Fibroblast of the aortic adventitia (primary cell): ENCODE results near the gene CALCOCO2. TPM values are rescaled to one million over a fixed set of nuclear protein-coding genes. Genes with fewer than 3 reads are reported as not detected.
"Not testable (repeated sequence)": the region's sequence is repeated elsewhere in the genome, so short reads cannot be mapped to it uniquely, and the experiment has no call there.

Source experiments
- DNase-seq: peaks from one replicate; pipeline ENCODE4 v3.0.0-alpha.2; 2010; ENCODE audit warnings: low read depth
- H3K4me3 ChIP-seq: 2 replicates; pipeline ENCODE4 v1.5.1; 2011; ENCODE audit warnings: low read depth, mild to moderate bottlenecking, control low read depth, low read length, moderate library complexity
- total RNA-seq: library from RNA; depleted of rRNA; stranded (reverse); fragments of >200 nt; gene quantifications from 2 replicates; pipeline ENCODE4 v1.2.3, GENCODE V29; 2012; ENCODE audit warnings: low replicate concordance
- TF ChIP-seq, protein P1 (sequence below): IDR thresholded peaks from 2 replicates; pipeline ENCODE4 v1.5.1; 2011; ENCODE audit warnings: mild to moderate bottlenecking, low read length, control low read depth, inconsistent platforms; ENCODE audit not compliant: insufficient read depth

Gene CALCOCO2
- total RNA-seq, 1 donor = 73.8 TPM

DNA sequence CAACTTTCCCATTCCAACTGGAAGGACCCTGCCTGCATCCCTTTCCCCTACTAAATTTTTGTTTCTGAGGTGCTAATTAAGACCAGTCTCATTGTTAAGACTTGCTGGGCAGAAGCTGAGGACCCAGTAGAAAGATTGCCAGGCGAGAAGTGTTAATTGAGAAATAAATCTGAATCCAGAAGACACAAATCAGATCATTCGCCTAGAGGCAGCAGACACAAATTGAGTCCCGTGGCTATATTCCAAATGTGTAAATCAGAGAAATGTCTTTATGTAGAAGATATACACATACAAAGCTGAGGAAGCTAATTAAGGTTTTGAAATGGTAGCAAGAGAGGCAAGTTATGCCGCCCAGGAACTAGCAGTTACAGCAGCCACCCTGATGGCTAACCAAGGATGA lies 29.6 kb downstream of the CALCOCO2 start:
- TF ChIP-seq, protein P1, sequence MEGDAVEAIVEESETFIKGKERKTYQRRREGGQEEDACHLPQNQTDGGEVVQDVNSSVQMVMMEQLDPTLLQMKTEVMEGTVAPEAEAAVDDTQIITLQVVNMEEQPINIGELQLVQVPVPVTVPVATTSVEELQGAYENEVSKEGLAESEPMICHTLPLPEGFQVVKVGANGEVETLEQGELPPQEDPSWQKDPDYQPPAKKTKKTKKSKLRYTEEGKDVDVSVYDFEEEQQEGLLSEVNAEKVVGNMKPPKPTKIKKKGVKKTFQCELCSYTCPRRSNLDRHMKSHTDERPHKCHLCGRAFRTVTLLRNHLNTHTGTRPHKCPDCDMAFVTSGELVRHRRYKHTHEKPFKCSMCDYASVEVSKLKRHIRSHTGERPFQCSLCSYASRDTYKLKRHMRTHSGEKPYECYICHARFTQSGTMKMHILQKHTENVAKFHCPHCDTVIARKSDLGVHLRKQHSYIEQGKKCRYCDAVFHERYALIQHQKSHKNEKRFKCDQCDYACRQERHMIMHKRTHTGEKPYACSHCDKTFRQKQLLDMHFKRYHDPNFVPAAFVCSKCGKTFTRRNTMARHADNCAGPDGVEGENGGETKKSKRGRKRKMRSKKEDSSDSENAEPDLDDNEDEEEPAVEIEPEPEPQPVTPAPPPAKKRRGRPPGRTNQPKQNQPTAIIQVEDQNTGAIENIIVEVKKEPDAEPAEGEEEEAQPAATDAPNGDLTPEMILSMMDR = no peak
- no peak overlapping the region for H3K4me3 ChIP-seq
- no peak for DNase-seq

DNA sequence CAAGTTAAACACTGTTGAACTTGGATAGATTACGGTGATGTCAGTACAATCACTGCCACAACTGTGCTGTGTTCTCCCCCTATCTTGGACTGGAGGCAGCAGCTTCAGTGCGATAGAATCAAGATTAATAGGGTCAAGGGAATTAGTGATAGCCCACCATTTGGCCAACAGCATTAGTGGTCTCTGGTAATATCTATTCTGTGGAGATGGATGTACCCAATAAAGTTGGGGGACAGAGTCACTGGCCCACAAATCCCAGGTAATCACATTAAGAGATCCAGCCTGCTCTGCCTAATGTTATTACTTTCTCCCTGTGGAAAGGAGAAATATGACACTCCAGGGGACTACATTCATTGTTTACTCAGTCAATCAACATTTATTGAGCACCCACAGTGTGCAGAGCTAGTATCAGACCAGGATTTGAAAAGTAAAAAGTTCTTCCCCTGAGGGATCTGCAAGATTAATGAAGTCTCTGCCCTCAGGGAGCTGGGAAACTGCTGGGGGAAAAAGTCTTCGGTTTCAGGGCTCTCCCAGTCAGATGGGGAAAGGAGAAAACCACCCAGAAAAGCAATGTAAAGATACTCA lies 38.2 kb downstream of the CALCOCO2 start:
- TF ChIP-seq, protein P1 = no peak
- no peak for DNase-seq
- no peak overlapping the region for H3K4me3 ChIP-seq

DNA sequence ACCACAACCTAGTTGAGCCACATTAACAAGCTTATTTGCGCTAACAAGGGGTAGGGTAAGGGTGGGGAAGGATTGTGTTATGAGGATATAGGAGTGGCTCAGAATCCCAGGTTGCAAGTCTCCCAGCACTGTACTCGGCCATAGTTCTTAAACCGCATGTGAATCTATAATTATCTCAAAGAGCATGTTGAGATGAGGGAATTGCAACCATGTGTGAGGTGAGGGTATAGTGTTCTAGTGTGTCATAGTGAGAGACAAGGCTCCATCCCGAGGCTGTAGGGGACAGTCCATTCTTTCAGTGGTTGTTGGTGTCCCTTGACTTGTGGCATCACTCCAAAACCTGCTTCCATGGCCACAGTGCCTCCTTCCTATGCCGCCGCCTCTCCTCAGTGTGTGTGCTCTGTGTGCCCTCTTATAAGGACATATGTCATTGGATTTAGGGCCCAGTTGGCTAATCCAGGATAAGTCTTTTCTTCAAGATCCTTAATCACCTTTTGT lies 39.0 kb downstream of the CALCOCO2 start:
- no peak overlapping the region for H3K4me3 ChIP-seq
- no peak for DNase-seq
- TF ChIP-seq, protein P1 = no peak

DNA sequence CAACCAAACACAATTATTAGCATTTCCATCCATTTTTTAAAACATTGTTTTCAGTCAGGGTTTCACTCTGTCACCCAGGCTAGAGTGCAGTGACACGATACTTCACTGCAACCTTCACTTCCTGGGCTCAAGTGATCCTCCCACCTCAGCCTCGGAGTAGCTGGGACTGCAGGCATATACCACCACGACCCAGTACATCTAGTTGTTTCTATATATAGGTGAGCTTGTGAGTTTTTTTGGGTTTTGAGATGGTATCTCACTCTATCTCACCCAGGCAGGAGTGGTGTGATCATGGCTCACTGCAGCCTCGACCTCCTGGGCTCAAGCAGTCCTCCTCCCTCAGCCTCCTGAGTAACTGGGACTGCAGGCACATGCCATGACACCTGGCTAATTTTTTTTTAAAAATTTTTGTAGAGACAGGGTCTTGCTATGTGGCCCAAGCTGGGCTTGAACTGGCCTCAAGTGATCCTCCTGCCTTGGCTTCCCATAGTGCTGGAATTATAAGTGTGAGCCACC lies 40.3 kb downstream of the CALCOCO2 start:
- TF ChIP-seq, protein P1 = no peak
- no peak for DNase-seq
- no peak overlapping the region for H3K4me3 ChIP-seq

DNA sequence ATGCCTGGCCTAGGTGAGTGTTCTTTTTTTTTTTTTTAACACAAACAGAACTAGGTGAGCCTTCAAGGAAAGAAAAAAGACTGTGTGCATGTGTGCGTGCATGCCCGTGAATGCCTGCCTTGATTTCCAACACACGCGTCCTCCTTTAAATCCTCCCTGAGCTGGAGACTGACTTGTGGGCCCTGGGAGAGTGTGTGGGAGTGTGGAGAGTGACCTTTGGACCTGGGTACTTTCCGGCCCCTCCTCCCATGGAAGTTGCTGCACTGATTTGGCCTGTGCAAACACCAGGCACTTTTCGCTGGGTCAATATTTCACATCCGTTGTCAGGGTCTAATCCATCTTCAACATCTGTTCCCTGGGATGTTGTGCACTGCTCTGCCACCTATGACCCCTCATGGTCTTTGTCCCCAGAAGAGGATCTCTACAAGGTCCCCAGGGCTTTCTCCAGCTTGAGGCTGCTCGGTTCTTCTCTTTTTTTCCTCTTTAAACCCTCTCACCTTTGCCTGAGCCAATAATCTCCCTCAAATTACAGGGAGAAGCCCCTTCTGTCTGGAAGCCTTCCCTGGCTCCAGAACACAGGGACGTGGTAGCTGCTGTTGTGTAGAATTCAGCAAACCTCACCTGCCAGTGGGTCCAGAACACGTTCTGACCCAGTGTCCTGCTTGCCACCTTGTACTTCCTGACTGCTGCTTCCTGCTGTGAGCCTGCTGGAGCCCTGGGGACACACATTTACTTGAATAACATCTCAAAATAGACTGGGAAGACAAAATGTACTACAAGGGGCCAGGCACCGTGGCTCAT lies 40.9 kb downstream of the CALCOCO2 start:
- no peak overlapping the region for H3K4me3 ChIP-seq
- DNase-seq = no peak
- TF ChIP-seq, protein P1 = no peak

DNA sequence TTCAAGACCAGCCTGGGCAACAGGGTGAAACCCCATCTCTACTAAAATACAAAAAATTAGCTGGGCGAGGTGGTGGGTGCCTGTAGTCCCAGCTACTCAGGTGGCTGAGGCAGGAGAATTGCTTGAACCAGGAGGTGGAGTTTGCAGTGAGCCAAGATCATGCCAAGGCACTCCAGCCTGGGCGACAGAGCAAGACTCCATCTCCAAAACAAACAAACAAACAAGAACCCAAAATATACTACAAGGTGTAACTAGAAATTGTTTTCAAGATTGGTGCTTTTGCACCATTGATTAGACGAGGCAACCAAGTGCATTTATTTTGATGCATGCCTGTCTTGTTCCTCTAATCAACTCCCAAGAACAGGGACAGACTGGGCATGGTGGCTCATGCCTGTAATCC lies 41.6 kb downstream of the CALCOCO2 start:
- DNase-seq, H3K4me3 ChIP-seq: not testable (repeated sequence)

DNA sequence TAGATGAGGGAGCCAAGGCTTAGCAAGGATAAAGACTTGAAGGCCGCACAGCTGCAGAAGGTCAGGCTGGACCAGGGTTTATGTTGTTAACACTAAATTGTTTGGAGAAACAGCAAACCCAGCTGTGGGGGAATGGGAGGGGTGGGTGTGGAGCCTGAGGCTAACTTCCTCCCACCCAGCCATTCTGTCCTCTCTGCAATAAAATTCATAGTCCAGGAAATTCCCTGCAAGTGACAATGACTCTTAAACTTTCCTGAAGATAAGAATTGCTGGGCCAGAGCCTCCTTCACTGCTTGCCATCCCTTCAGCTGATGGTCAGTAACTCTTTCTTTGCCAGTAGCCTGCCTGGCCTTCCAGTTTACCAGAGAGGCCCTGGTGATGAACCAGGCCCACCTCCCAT lies 42.4 kb downstream of the CALCOCO2 start:
- TF ChIP-seq, protein P1 = no peak
- no peak for DNase-seq
- no peak overlapping the region for H3K4me3 ChIP-seq
